Adipose tissue (tissue), 3 donors: ENCODE results near the gene SUSD4. TPM values are rescaled to one million over a fixed set of nuclear protein-coding genes. Genes with fewer than 3 reads are reported as not detected.

Source experiments
- H3K27ac ChIP-seq: one replicate; pipeline ENCODE4 v1.5.1; 2013; ENCODE audit warnings: low read depth, low read length
- WGBS, 3 donors: extraction: QIAGEN DNeasy Blood & Tissue Kit; methylation state at CpG; one replicate each; pipeline ENCODE4 v1.1.7; 2013; 5-methylcytosine and 5-hydroxymethylcytosine counted together
- polyA plus RNA-seq, 3 donors: library from polyadenylated mRNA; stranded (reverse); fragments of 200-250 nt; gene quantifications; one replicate each; pipeline ENCODE4 v1.2.3, GENCODE V29; 2013
- donor health status: healthy with polysubstance abuse.
- donor health status: Bipolar disorder and iron deficiency.
- donor health status: healthy.

Gene SUSD4
- polyA plus RNA-seq, 3 donors: 0.91 to 6.8 (median 5.6) TPM

DNA sequence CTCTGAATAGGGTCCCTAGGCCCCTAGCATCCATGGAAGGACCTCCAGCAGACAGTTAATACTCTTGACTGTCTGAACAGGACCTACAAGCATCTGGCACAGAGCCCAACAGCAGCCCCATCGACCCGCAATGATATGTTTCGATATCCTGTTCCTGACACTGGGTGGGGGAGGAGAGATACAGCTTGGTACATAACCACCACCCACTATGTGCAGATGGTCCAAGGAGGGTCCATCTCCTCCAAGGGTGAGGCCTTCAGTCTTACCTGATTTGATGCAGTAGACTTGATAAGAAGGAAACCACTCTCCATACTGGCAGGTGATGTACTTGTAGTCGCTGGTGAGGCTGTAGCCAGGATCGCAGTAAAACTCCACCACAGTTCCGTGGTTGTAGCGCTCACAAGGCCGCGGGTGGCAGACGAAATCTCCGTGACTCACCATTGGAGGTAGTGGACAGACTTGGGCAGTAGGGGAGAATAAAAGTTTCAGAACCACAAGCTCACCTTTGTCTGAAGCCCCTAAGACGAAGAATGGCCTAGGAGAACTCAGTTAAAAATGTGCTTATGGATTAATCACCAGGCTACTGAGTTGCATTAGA, 134.9 kb downstream of the SUSD4 start:
- no peak overlapping the region for H3K27ac ChIP-seq
- 90 to 95% (median 91%) methylated on average over 12 of the region's 12 CpGs for WGBS, 3 donors

DNA sequence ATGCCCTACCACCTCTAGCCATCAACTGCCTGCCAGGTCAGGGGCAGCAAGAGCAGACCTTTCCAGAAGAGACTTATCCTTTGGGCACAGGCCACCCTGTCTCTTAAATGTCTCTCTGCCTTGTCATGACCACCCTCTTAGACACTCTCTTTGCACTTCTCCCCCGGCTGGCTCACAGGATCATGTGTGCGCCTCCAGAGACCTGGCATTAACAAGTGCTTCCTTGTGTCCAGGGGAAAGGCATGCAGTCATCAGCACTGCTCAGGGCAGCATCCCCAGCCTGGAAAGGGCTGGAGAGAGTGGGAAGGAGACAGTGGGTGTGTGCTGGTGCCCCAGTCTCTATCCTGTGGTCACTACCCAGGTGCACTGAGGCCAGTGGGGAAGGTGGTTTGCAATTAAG, 135.8 kb downstream of the SUSD4 start:
- 93 to 98% (median 95%) methylated on average over 2 of the region's 2 CpGs for WGBS, 3 donors
- no peak overlapping the region for H3K27ac ChIP-seq

DNA sequence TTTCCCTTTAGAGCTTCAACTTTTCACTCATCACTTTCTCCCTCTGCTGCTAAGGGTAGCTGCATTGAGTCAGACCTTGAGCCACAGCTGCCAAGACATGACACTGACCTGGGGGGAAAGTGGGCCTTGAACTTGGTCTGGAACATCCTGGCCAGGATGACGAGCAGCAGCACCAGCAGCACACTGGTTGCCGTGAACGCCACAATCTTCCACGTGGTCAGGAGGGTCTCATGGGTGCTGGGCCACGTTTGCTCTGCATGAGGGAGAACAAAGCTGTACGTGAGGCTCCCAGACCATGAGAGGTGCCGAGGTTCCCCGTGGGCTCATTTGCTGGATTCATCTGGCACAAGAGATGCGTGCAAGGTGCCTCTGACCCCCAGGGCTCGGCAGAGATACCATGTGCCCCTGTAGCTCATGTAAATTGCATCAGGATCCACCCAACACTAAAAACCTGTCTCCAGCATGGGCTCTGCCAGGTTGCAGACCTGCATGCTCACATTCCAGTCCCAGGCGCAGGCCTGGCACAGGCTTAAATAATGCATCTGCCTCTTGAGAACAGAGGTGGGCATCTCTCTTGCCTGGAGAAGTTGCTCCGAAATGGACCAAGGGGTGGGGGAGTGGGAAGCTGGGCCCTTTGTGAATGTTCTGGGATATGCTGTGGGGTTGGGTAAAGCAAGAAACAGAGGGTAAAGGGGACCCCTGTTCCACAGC, 136.3 kb downstream of the SUSD4 start:
- WGBS, 3 donors: 87 to 89% (median 89%) methylated on average over 12 of the region's 12 CpGs

DNA sequence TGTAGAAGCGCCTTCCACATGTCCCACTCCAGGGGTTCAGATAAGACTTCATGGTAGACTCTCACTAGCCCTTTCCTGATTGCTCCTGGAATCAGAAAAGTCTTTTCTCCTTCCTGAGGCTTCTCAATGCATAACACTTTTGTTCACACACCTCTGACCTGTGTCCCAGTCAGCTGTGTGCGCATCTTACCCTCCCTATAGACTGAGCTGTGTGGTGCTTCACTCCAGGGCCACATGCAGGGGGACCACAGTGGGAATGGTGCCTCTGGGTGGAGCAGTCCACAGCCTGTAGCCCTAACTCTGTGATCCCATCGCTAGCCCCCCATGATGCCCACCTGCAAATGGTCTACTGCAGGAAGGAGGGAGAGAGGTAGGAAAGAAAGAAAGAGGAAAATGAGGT, 136.9 kb downstream of the SUSD4 start:
- H3K27ac ChIP-seq: no peak overlapping the region
- WGBS, 3 donors: 88 to 99% (median 93%) methylated on average over 3 of the region's 3 CpGs

More for the DNA sequence above, 136.3 kb downstream of the SUSD4 start:
- H3K27ac ChIP-seq: no peak overlapping the region

DNA sequence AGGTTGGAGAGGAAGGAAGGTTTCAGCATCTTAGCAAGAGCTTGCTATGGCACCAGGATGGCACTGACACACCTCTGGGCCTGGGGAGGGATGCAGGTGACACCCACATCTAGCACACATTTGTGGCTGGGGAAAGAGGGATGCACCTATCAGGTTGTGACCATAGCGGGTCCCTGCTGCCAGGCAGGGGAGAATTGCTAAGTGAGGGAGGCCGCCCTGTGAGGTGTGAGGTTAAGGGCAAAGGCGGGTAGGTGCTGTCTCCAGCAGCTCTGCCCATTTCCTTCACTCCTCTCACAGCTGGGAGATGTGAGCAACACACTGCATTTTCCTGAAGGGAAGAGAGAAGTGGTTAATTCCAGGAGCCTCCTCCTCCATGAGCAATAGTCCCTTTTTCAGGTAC, 137.7 kb downstream of the SUSD4 start:
- WGBS, 3 donors: 89 to 97% (median 96%) methylated on average over 3 of the region's 3 CpGs
- H3K27ac ChIP-seq: no peak overlapping the region

DNA sequence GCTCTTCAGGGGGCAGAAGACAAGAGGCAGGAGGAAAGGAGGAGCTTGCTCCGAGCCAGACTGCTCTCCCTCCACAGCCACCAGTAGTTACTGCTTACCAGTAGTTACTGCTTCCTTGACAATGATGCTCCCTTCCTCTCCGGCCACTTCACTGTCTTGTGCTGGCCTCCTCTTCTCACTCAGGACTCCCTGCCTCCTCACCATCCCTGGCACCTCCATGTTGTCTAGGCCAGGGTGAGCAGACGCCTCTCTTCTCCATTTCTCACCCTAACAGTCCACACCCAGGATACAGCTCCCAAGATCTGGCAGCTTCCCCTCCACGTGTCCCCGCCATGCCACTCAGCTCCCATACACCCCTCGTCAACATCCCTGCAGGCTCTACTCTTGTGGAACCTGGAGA, 138.5 kb downstream of the SUSD4 start:
- H3K27ac ChIP-seq: no peak overlapping the region
- 80 to 95% (median 81%) methylated on average over 6 of the region's 6 CpGs for WGBS, 3 donors

DNA sequence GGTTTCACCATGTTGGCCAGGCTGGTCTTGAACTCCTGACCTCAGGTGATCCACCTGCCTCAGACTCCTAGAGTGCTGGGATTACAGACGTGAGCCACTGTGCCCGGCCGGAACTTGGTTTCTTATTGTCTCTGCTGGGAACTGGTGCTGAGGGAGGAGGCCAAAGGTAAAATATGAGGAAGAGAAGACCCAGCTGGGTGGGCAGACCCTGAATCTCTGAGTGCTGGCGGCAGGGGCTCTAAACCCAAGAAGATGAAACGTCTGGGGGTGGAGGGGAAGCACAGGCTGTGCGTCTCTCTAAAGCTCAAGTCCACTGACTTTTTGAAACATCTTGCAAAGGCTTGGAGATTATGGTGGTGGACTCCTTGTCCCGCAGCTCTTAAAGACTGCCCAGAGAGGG, 138.9 kb downstream of the SUSD4 start:
- no peak overlapping the region for H3K27ac ChIP-seq
- 90 to 92% (median 91%) methylated on average over 7 of the region's 7 CpGs for WGBS, 3 donors

DNA sequence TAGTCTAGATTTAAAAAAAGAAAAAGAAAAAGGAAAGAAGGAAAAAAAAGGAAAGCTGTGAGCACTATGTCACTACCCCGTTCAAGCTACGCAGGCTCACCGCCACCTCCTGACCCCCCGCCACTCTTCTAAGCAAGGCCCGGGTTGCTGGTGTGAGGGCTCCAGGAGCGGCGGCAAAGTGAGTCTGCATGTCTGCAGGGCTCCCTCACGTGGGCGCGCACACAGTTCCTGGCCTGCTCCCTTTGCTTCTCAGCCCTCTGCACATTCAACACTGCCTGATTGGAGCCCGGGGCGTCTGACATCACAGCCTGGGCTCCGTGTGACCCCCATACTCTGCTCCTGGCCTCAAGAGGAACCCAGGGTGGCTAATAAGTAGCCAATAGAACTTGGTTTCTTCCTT, 139.5 kb downstream of the SUSD4 start:
- 83 to 87% (median 83%) methylated on average over 13 of the region's 13 CpGs for WGBS, 3 donors
- H3K27ac ChIP-seq: no peak overlapping the region

DNA sequence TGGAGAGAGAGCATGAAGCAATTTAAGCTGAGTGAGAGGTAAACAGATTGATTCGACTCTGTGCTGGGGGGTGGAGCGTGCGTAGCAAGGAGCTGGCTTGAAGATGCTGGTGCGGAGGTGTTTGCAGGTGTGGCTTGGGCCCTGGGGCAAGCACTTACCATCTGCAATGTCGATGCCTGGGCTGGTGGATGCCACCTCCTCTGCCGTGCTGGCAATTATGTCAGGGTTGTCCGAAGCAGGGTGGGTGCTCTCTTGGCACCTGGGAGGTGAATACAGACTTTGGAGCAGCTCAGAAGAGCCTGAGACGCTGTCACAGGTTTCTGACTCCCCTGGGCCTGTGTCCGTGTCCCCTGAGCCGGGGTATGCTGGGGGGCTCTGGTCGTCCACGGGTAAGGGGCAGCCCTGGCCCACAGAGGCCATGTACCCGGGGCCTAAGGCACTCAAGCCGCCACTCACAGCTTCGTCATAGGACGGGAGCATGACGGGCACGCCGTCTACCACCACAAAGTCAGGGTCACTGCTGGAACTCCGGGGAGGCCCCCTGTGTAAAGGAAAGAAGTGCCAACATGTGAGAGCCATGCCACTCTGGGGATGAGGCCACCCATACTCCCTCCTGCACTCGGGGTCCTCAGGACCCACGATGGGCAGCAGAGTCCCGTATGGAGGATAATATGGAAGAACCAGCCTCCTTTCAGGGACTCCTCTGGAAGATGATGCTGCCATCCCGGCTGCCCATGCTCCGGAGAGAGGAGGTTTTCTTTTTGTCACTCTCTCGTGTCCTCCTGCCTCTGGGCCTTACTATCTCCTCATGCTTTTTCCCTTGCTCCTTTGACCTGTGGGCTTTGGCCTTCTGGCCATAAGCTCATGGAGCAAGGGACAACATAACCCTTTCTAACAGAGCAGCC, 140.6 kb downstream of the SUSD4 start:
- no peak overlapping the region for H3K27ac ChIP-seq
- WGBS, 3 donors: 93 to 96% (median 93%) methylated on average over 26 of the region's 26 CpGs

DNA sequence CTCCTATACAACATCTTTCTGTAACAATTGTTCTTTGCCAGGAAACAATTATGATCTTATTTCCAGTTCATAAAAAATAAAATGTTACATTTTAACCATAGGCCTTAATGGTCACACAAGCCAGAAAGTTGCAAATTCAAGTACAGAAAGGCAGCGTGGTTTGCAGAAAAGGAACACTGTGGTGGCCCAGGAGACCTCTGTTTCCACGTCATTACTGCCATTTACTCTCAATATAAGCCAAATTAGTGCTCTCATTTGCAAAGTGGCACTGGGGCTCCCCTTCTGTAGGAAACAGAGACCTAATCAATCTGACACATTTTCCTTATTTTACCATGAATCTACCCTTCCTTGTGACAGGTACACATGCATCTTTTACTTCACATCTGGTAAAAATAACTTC, 141.6 kb downstream of the SUSD4 start:
- 65 to 81% (median 78%) methylated on average over 2 of the region's 2 CpGs for WGBS, 3 donors
- H3K27ac ChIP-seq: no peak overlapping the region

DNA sequence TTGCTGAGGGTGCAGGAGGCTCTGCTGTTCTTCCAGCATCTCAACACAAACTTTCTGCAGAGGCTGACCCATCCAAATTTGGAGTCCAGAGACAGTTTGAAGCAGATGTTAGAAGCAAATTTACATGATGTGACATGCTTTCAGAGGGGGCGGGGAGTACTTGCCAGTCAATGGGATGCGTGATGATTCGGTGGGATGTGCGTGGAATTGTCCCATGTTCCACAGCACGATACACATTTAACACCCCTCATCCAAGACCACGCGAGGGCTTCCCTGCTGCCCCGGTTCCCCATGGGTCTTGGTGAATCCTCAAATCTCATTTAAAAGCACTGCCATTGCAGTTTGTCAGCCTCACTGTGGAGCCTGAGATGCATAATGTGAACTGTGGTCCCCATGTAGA, 142.3 kb downstream of the SUSD4 start:
- no peak overlapping the region for H3K27ac ChIP-seq
- 91 to 97% (median 93%) methylated on average over 8 of the region's 8 CpGs for WGBS, 3 donors

DNA sequence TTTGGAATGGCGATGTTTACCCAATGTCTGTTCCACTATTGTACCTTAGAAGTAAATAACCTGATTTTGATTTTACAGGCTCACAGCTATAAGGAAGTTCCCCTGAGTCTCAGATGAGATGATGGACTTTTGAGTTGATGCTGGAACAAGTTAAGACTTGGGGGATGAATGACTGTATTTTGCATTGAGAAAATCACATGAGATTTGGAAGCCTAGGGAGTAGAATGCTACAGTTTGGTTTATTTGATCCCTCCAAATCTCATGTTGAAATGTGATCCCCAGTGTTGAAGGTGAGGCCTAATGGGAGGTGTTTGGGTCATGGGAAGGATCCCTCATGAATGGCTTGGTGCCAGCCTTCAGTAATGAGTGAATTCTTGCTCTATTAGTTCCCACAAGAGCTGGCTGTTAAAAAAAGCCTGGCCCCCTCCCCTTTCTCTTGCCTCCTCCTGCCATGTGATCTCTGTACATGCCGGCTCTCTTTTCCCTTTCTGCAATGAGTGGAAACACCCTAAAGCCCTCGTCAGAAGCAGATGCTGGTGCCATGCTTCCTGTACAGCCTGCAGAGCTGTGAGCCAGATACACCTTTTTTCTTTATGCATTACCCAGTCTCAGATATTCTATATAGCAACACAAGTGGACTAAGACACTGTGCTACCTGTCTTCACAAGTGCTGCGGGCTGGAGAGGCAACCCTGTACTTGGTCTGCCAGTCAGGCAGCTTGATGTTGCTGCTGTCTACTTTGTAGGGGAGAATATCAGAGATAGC, 143.9 kb downstream of the SUSD4 start:
- H3K27ac ChIP-seq: no peak overlapping the region
- WGBS, 3 donors: 77 to 85% (median 80%) methylated on average over 4 of the region's 4 CpGs

DNA sequence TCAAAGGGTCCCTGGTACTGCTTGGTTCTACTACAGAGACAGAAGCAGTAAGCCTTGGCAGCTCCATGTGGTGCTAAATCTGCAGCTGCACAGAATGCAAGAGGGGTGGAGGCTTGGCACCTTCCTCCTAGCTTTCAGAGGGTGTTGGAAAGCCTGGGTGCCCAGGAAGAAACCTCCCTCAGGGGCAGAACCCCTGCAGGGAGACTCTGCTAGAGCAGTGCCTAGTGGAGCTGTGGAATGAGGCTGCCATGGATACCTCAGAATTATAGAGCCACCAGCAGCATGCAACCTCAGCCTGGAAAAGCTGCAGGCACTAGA, 144.7 kb downstream of the SUSD4 start:
- no peak overlapping the region for H3K27ac ChIP-seq

DNA sequence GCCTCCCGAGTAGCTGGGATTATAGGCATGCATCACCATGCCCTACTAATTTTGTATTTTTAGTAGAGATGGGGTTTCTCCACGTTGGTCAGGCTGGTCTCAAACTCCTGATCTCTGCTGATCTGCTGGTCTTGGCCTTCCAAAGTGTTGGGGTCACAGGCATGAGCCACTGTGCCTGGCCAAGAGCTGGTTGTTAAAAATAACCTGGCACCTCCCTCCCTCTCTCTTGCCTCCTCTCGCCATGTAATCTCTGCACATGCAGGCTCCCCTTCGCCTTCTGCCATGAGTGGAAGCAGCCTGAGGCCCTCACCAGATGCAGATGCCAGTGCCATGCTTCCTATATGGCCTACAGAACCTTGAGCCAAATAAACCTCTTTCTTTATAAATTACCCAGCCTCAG, 146.2 kb downstream of the SUSD4 start:
- WGBS, 3 donors: 92 to 97% (median 95%) methylated on average over 4 of the region's 4 CpGs
- H3K27ac ChIP-seq: no peak overlapping the region

DNA sequence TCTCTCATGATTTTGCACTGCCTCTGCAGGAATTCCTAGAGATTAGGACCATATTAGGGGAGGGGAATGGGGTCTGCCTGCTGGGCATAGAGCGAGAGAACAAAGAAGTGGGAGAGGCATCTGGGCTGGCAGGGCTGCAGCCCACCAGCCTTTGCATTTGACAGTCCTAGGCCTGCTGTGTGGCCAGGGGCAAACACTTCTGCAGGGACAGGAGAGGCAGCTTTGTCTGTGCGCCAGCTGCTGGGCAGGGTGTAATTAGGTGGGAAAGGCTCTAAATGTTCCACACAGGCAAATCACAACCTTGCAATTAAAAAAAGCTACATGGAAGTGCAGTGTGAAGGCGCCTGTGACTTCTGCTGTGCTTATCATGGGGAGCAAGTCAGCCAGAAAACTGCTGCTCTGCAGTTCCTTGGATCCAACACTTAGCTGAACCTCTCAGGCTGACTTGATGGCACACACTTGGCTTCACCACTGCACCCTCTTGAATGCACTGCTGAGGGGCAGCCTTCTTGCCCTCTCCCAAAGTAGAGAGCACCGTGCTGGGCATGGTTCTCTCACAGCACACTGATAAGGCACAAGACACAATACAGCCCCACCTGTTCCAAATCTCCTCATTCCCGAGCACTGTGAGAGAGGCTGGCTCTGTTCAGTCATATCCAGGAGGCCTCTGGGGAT, 147.3 kb downstream of the SUSD4 start:
- no peak overlapping the region for H3K27ac ChIP-seq
- 82 to 86% (median 84%) methylated on average over 5 of the region's 5 CpGs for WGBS, 3 donors

DNA sequence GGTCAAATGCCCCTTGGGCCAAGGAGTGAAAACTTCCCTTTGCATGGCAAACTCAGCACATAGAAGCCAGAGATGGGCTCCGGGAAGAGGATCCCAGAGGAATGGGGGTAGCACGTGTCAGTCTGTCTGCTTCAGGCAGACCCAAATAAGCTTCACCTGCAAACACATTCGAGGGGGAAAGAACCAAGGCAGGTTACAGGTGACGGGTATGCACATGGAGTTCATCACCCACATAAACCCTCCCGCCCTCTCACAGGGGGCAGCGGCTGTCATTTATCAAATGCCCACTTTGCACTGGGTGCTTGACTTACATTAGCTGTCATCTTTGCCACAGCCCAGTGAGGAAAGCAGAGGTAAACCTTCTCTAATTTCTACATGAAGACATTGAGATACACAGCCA, 147.9 kb downstream of the SUSD4 start:
- H3K27ac ChIP-seq: no peak overlapping the region
- 88 to 93% (median 89%) methylated on average over 6 of the region's 6 CpGs for WGBS, 3 donors

DNA sequence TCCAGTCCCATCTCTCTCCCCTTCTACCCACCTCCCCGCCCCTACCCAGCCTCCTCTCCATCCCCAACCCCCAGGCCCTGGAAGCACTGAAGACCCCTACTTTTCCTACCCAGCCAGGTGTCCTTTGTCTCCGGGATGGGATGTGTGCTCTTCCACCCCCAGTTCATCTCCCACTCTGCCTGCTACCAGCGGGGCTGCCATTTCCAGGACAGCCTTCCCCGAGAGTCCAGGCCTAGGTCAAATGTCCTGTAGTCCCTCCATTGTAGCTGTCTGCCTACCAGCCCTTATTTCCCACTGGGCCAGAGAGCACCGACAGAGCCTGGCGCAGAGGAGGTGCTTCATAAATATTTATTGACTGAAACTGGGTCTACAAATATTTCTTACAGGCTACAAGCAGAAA, 148.9 kb downstream of the SUSD4 start:
- H3K27ac ChIP-seq: no peak overlapping the region
- WGBS, 3 donors: 88 to 96% (median 94%) methylated on average over 6 of the region's 6 CpGs

DNA sequence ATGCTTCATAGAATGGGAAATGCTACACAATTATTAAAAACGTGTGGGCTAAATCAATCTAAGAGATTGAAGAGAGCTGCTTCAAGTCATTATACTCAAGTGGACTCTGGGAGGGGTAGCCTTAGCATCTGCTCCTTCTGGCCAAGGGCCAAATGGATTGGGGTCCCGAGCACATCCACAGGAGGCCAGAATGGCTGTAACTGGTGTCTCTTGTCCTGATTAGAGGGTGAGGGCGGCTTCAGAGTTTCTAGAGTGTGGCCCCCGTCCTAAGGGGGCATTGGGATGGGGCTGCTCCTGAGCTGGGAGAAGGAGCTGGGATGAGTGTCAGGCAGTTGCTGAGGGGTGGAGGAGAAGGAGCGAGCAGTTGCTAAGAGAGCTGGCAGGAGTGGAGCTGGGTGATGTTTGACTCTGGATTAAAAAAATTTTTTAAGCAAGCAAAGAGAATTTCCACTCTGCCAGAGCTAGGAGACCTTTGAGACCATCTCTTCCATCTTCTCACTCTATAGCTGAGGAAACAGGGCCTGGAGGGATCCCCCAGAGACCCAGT, 149.6 kb downstream of the SUSD4 start:
- no peak overlapping the region for H3K27ac ChIP-seq
- WGBS, 3 donors: 76 to 82% (median 82%) methylated on average over 5 of the region's 5 CpGs
